IPS DF 4.7 (cell line): ENCODE results near the gene PTPRO.
"Not testable (repeated sequence)": the region's sequence is repeated elsewhere in the genome, so short reads cannot be mapped to it uniquely, and the experiment has no call there.

Source experiments
- DNase-seq: peaks from one replicate; pipeline ENCODE4 v3.0.0-alpha.2; 2013; ENCODE audit warnings: low spot score; ENCODE audit errors: extremely low read depth

Gene PTPRO

GRCh38 chr12:15600223-15600935 lies 278.1 kb downstream of the PTPRO start:
- no peak for DNase-seq

- no peak for DNase-seq
Measured at GRCh38 chr12:15601210-15601800, 279.0 kb downstream of the PTPRO start.

GRCh38 chr12:15602051-15602672 lies 279.9 kb downstream of the PTPRO start:
- DNase-seq = no peak

- DNase-seq = no peak
Measured at GRCh38 chr12:15603474-15604085, 281.3 kb downstream of the PTPRO start.

GRCh38 chr12:15605881-15606590 lies 283.7 kb downstream of the PTPRO start:
- no peak for DNase-seq

GRCh38 chr12:15608406-15608805 lies 286.1 kb downstream of the PTPRO start:
- DNase-seq = no peak

- no peak for DNase-seq
Measured at GRCh38 chr12:15608941-15609340, 286.6 kb downstream of the PTPRO start.

GRCh38 chr12:15613981-15614380 lies 291.7 kb downstream of the PTPRO start:
- no peak for DNase-seq

- not testable (repeated sequence) for DNase-seq
Measured at GRCh38 chr12:15616495-15616894, 294.2 kb downstream of the PTPRO start.

- DNase-seq = no peak
Measured at GRCh38 chr12:15620741-15621539, 298.6 kb downstream of the PTPRO start.

GRCh38 chr12:15625075-15625474 lies 302.8 kb downstream of the PTPRO start:
- DNase-seq = no peak

- DNase-seq = no peak
Measured at GRCh38 chr12:15627995-15628945, 306.0 kb downstream of the PTPRO start.

- DNase-seq = no peak
Measured at GRCh38 chr12:15629108-15629507, 306.8 kb downstream of the PTPRO start.

- no peak for DNase-seq
Measured at GRCh38 chr12:15629761-15630160, 307.5 kb downstream of the PTPRO start.

- DNase-seq = no peak
Measured at GRCh38 chr12:15631007-15631715, 308.9 kb downstream of the PTPRO start.

GRCh38 chr12:15632708-15633107 lies 310.4 kb downstream of the PTPRO start:
- no peak for DNase-seq

- DNase-seq = no peak
Measured at GRCh38 chr12:15633201-15633600, 310.9 kb downstream of the PTPRO start.

- no peak for DNase-seq
Measured at GRCh38 chr12:15634010-15634683, 311.8 kb downstream of the PTPRO start.
